Nephron progenitor cell (in vitro differentiated cells): ENCODE data around the gene PPP1CA.
"Not testable (repeated sequence)": the region's sequence is repeated elsewhere in the genome, so short reads cannot be mapped to it uniquely, and the experiment has no call there.

Source experiments
- DNase-seq: peaks from one replicate; pipeline ENCODE4 v3.0.0; 2021
- H3K27ac Mint-ChIP-seq: 2 replicates; pipeline ENCODE4 v1.8.0; 2021; ENCODE audit warnings: mild to moderate bottlenecking, moderate library complexity, mixed read lengths
- H3K27me3 Mint-ChIP-seq: 2 replicates; pipeline ENCODE4 v1.8.0; 2021; ENCODE audit warnings: mild to moderate bottlenecking, low read depth, mixed read lengths; ENCODE audit not compliant: poor library complexity
- H3K36me3 Mint-ChIP-seq: 2 replicates; pipeline ENCODE4 v1.8.0; 2021; ENCODE audit warnings: low read depth, mixed read lengths
- H3K4me1 Mint-ChIP-seq: 2 replicates; pipeline ENCODE4 v1.8.0; 2021; ENCODE audit warnings: mixed read lengths
- H3K4me3 Mint-ChIP-seq: 2 replicates; pipeline ENCODE4 v1.8.0; 2021; ENCODE audit warnings: mild to moderate bottlenecking, moderate library complexity, mixed read lengths
- H3K9me3 Mint-ChIP-seq: 2 replicates; pipeline ENCODE4 v1.8.0; 2021; ENCODE audit warnings: mild to moderate bottlenecking, moderate library complexity, mixed read lengths
- TF ChIP-seq, protein P1 (sequence below): fragments of 200-600 bp; sonication (generic); IDR thresholded peaks from 2 replicates; pipeline ENCODE4 v1.5.0; 2021; ENCODE audit warnings: antibody characterized with exemption

PPP1CA gene

DNA sequence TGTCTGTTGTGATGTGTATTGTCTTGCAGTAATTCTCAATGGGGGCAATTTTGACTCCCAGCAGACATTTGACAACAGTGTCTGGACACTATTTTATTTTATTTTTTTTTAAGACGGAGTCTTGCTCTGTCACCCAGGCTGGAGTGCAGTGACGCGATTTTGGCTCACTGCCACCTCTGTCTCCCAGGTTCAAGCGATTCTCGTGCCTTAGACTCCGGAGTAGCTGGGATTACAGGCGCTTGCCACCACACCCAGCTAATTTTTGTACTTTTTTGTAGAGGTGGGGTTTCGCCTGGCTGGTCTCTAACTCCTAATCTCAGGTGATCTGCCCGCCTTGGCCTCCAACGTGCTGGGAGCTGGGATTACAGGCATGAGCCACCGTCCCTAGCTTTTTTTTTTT lies 28.1 kb upstream of the PPP1CA start:
- Mint-ChIP-seq H3K4me1 (peaks cover 19% of the 10 kb centered on the region), H3K27ac (no peak overlapping the region), H3K36me3 (peaks cover 9% of the 10 kb centered on the region), H3K9me3 (no peaks in the 10 kb centered on the region), H3K4me3 (peak overlapping the region; percentile 96), H3K27me3 (peaks cover 4% of the 10 kb centered on the region)
- TF ChIP-seq, protein P1, sequence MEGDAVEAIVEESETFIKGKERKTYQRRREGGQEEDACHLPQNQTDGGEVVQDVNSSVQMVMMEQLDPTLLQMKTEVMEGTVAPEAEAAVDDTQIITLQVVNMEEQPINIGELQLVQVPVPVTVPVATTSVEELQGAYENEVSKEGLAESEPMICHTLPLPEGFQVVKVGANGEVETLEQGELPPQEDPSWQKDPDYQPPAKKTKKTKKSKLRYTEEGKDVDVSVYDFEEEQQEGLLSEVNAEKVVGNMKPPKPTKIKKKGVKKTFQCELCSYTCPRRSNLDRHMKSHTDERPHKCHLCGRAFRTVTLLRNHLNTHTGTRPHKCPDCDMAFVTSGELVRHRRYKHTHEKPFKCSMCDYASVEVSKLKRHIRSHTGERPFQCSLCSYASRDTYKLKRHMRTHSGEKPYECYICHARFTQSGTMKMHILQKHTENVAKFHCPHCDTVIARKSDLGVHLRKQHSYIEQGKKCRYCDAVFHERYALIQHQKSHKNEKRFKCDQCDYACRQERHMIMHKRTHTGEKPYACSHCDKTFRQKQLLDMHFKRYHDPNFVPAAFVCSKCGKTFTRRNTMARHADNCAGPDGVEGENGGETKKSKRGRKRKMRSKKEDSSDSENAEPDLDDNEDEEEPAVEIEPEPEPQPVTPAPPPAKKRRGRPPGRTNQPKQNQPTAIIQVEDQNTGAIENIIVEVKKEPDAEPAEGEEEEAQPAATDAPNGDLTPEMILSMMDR = no peak
- no peak for DNase-seq

DNA sequence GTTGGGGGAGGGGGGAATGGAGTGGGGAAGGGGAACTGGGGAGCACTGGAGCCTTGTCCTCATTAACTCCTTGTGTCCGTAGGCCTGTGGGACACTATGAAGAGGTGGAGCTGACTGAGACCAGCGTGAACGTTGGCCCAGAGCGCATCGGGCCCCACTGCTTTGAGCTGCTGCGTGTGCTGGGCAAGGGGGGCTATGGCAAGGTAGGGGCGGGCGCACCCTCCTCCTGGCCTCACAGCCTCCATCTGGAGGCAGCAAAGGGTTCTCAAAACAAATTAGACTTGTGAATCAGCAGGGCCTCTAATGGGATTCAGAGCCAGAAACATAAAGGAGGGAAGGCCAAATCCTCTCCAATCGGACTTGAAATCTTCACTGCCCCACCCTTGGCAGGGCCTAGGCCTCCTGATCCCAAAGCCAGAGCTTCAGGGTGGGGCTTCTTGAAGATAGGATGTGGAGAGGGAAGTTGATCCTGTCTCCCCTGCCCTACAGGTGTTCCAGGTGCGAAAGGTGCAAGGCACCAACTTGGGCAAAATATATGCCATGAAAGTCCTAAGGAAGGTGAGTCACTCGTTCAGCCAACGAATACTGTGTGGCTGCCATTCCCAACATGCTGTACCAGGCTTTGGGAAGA lies 27.5 kb upstream of the PPP1CA start:
- Mint-ChIP-seq H3K4me1 (peaks cover 19% of the 10 kb centered on the region), H3K9me3 (no peaks in the 10 kb centered on the region), H3K27ac (peak overlapping the region; percentile 97), H3K36me3 (peaks cover 9% of the 10 kb centered on the region), H3K4me3 (peak overlapping the region; percentile 96), H3K27me3 (peaks cover 4% of the 10 kb centered on the region)
- no peak for DNase-seq
- TF ChIP-seq, protein P1 = no peak

DNA sequence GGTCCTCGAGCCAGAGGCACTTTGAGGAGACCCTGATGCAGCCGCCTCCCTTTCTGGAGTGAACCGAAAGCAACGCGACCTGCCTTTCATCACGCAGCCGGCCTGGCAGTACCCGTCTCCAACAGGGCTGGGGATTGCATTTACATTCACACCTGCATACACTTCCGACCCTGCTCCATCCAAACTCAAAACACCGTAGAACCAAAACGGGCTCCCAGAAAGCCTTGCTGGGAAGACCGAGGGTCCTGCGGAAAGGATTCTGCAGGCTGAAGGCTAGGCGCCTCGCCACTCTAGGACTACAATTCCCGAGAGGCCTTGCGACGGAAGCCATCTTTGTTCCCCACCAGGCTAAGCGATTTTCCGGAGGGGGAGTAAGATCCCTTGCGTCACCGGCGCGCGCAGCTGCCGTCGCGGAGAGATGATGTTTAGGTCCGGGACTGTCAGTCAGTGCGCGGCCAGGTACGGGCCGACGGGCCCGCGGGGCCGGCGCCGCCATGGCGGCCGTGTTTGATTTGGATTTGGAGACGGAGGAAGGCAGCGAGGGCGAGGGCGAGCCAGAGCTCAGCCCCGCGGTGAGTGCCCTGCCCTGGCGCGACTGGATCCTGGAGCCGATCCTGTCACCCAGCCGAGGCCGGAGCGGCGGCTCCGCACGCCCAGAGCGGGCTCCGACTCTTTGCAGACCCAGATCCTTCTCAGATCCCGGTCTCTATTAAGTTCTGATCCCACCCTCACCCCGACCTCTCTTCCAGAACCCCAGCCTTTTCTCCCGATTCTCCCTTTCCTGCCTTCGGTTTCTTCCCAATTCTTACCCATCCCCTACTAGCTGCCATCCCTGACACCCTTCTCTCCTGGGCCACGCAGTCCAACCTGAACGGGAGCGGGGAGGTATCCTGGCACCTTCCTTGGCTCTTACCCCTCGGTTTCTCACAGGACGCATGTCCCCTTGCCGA lies 26.7 kb upstream of the PPP1CA start, which contains the start of gene RPS6KB2:
Gene RPS6KB2 (plus strand): TSS at position 443 of the 950 bp plus-strand sequence. CDS start 52 bp downstream, at position 495.
- H3K4me1 Mint-ChIP-seq = peaks cover 19% of the 10 kb centered on the region
- TF ChIP-seq, protein P1 = no peak
- peaks cover 9% of the 10 kb centered on the region for H3K36me3 Mint-ChIP-seq
- peak; percentile 99 for DNase-seq
- H3K27ac Mint-ChIP-seq = peak within 1 kb of the TSS; percentile 97
- peak within 1 kb of the TSS; percentile 96 for H3K4me3 Mint-ChIP-seq
- H3K9me3 Mint-ChIP-seq = no peaks in the 10 kb centered on the region
- peaks cover 4% of the 10 kb centered on the region for H3K27me3 Mint-ChIP-seq

DNA sequence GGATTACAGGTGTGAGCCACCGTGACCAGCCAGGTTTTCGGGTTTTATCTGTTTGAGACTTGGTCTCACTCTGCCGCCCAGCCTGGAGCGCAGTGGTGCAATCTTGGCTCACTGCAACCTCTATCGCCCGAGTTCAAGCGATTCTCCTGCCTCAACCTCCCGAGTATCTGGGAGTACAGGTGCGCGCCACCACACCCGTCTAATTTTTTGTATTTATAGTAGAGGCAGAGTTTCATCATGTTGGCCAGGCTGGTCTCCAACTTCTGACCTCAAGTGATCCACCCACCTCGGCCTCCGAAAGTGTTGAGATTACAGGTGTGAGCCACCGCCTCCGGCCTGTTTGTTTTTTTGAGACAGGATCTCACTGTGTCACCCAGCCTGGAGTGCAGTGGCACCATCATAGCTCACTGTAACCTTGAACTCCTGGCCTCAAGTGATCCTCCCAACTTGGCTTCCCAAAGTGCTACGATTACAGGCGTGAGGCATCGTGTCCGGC lies 25.8 kb upstream of the PPP1CA start:
- not testable (repeated sequence) for H3K27me3 Mint-ChIP-seq
- peak overlapping the region; percentile 96 for H3K4me3 Mint-ChIP-seq

DNA sequence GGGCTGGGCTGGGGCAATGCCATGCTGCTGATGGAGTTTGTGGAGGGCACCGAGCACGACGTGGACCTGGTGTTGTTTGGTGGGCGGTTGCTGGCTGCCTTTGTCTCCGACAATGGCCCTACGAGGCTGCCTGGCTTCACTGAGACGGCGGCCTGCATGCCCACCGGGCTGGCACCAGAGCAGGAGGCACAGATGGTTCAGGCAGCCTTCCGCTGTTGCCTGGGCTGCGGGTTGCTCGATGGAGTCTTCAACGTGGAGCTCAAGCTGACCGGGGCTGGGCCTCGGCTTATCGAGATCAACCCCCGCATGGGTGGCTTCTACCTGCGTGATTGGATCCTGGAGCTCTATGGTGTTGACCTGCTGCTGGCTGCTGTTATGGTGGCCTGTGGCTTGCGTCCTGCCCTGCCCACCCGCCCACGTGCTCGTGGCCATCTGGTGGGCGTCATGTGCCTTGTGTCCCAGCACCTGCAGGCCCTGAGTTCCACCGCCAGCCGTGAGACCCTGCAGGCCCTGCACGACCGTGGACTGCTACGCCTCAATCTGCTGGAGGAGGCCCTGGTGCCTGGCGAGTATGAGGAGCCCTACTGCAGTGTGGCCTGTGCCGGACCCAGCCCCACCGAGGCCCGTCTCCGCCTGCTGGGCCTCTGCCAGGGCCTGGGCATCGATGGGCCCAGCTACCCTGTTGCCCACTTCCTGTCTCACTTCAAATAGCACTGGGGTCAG lies 22.4 kb upstream of the PPP1CA start:
- TF ChIP-seq, protein P1 = no peak
- H3K27ac Mint-ChIP-seq = no peak overlapping the region
- H3K36me3 Mint-ChIP-seq = no peaks in the 10 kb centered on the region
- H3K27me3 Mint-ChIP-seq = peaks cover 15% of the 10 kb centered on the region
- H3K4me3 Mint-ChIP-seq = no peak overlapping the region
- H3K9me3 Mint-ChIP-seq = no peaks in the 10 kb centered on the region
- peaks cover 26% of the 10 kb centered on the region for H3K4me1 Mint-ChIP-seq
- no peak for DNase-seq

More for the DNA sequence above, 25.8 kb upstream of the PPP1CA start:
- DNase-seq, H3K27ac Mint-ChIP-seq, H3K36me3 Mint-ChIP-seq, H3K9me3 Mint-ChIP-seq: not testable (repeated sequence)
- peaks cover 27% of the 10 kb centered on the region for H3K4me1 Mint-ChIP-seq

DNA sequence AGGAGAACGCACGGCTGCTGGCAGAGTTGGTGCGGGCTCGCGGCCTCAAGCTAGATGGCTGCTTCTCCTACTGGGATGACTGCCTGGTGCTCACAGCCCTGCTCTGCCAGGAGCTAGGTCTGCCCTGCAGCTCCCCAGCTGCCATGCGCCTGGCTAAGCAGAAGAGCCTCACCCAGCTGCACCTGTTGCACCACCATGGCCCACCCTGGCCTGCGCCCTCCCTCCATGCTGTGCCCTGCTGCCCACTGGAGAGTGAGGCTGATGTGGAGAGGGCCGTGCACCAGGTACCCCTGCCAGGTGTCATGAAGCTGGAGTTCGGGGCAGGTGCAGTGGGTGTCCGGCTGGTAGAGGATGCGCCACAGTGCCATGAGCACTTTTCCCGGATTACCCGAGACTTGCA lies 21.8 kb upstream of the PPP1CA start:
- H3K4me3 Mint-ChIP-seq = no peak overlapping the region
- peaks cover 15% of the 10 kb centered on the region for H3K27me3 Mint-ChIP-seq
- DNase-seq = no peak
- TF ChIP-seq, protein P1 = no peak
- H3K4me1 Mint-ChIP-seq = peaks cover 23% of the 10 kb centered on the region
- no peaks in the 10 kb centered on the region for H3K36me3 Mint-ChIP-seq
- no peaks in the 10 kb centered on the region for H3K9me3 Mint-ChIP-seq
- no peak overlapping the region for H3K27ac Mint-ChIP-seq
